ENCODE results near the gene CPED1. TPM values are rescaled to one million over a fixed set of nuclear protein-coding genes. Genes with fewer than 3 reads are reported as not detected.

CPED1 gene
- total and polyA plus RNA-seq, 10 of the 15 experiments (the other 5 are each of a cell fraction or from before 2014, with no cell fraction given), result 0.01 to 0.77 (median 0.10) TPM; not detected in 1

DNA sequence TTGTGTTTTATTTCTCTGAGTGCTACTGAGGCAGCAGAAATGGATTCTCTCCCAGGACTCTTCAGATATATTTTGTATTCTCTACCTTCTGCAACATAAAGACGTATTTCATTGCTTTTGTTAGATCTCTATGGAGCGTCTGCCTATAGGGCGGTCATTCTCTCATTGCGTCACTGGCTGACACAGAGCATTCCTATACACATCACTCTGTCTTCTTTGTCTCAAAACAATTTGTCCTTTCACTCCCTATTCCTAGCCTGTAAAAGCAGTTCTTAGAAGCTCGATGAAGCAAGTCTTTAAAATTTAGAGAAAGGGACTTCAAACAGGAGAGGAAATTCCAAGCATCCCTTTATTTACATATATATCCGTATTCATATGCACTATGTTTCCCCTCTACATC is 120.6 kb downstream of the CPED1 start:
- Histone ChIP-seq H3K36me3 (ENCODE audit: control insufficient read depth in 2 of 2, insufficient read depth in 2 of 2, low read length in 1 of 2) (no peaks in the 10 kb centered on the region), H2AFZ (ENCODE audit: control insufficient read depth, low read depth, low read length) (no peak overlapping the region), H3K9ac (ENCODE audit: control insufficient read depth, insufficient read depth, low read length) (no peak overlapping the region), H3K79me2 (ENCODE audit: control insufficient read depth, insufficient read depth, low read length) (no peaks in the 10 kb centered on the region), H3K9me3 (replicated peaks; ENCODE audit: control insufficient read depth, insufficient read depth, low read length) (no peaks in the 10 kb centered on the region), H3K4me2 (ENCODE audit: control insufficient read depth, insufficient read depth) (no peak overlapping the region), H3K4me3 (no peak overlapping the region), H3K27ac (ENCODE audit: control insufficient read depth, insufficient read depth) (no peak overlapping the region), H3K4me1 (ENCODE audit: control insufficient read depth, insufficient read depth, low read length) (no peaks in the 10 kb centered on the region), H3K27me3 (replicated peaks in 1 of 2; ENCODE audit: control insufficient read depth in 2 of 2, insufficient read depth in 2 of 2, low read length in 1 of 2) (no peaks in the 10 kb centered on the region; a peak in 2 of 4 replicates), H4K20me1 (ENCODE audit: control insufficient read depth, insufficient read depth) (no peaks in the 10 kb centered on the region)
- DNase-seq (ENCODE audit: low read depth, low spot score), result no peak
- no peak for ATAC-seq
- BruUV-seq (replicated peaks), result no TSS peak
- 55% methylated on average over 6 of the region's 6 CpGs for WGBS (ENCODE audit: insufficient coverage, insufficient replicate concordance, low lambda C conversion rate, missing lambda C conversion rate)
- RAD21 ChIA-PET (ENCODE audit: unreplicated experiment), result interaction anchor here (1.4 to 3.2 kb wide), 4 partner anchors 9 to 345 kb away, joined by 3 to 28 read pairs (median 4); partner anchors contain the start of gene CPED1
- FAIRE-seq, result no peak
- in situ Hi-C loops (cut with MboI), result no loop called here
- CTCF ChIA-PET, result interaction anchor here (0.7 to 2.3 kb wide), 15 partner anchors 10 to 887 kb away, joined by 3 to 41 read pairs (median 6); partner anchors contain the start of gene CPED1
- intact Hi-C loops (cut with micrococcal nuclease; ENCODE audit: unreplicated experiment), result loop anchor here (5.0 kb wide), 1 partner anchor 122 kb away; the partner anchor contains the start of gene CPED1
- TF ChIP-seq, protein P1, sequence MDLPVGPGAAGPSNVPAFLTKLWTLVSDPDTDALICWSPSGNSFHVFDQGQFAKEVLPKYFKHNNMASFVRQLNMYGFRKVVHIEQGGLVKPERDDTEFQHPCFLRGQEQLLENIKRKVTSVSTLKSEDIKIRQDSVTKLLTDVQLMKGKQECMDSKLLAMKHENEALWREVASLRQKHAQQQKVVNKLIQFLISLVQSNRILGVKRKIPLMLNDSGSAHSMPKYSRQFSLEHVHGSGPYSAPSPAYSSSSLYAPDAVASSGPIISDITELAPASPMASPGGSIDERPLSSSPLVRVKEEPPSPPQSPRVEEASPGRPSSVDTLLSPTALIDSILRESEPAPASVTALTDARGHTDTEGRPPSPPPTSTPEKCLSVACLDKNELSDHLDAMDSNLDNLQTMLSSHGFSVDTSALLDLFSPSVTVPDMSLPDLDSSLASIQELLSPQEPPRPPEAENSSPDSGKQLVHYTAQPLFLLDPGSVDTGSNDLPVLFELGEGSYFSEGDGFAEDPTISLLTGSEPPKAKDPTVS (IDR thresholded peaks at IDR 0.05; ENCODE audit: low read depth, low read length), result no peak
- no peak for TF ChIP-seq ZSCAN29 (IDR thresholded peaks at IDR 0.05)
- no peak for TF ChIP-seq BCLAF1 (IDR thresholded peaks at IDR 0.05)
- no peak for TF ChIP-seq ZNF384 (IDR thresholded peaks at IDR 0.05; ENCODE audit: borderline replicate concordance, low read depth, low read length)
- no peak for TF ChIP-seq ELK1 (IDR thresholded peaks at IDR 0.05; ENCODE audit: low read depth, low read length)
- no peak for TF ChIP-seq E2F8 (IDR thresholded peaks at IDR 0.05; ENCODE audit: low read depth, partially characterized antibody)
- TF ChIP-seq IKZF2 (IDR thresholded peaks at IDR 0.05), result no peak
- TF ChIP-seq FOXM1 (IDR thresholded peaks at IDR 0.05; ENCODE audit: low read depth, low read length), result no peak
- no peak for TF ChIP-seq ZNF217 (IDR thresholded peaks at IDR 0.05)
- TF ChIP-seq POU2F2 (IDR thresholded peaks at IDR 0.05; ENCODE audit: borderline replicate concordance, low read depth, low read length), result no peak
- TF ChIP-seq TCF12 (IDR thresholded peaks at IDR 0.05; ENCODE audit: low read depth, low read length), result no peak
- no peak for TF ChIP-seq CEBPB (IDR thresholded peaks at IDR 0.05; ENCODE audit: borderline replicate concordance in 1 of 2, low read depth in 2 of 2, low read length in 2 of 2)
- no peak for TF ChIP-seq RFX5 (IDR thresholded peaks at IDR 0.05; ENCODE audit: low read depth, low read length)
- POLR2A ChIA-PET, result no interaction called here
- SMC1A ChIA-PET (ENCODE audit: uncharacterized antibody, unreplicated experiment), result interaction anchor here (0.6 to 1.5 kb wide), 6 partner anchors 9 to 422 kb away, joined by 3 to 16 read pairs (median 4); partner anchors contain the start of gene CPED1
